Hepatocyte (in vitro differentiated cells): Measurements from ENCODE around the gene CAPN11. TPM values are rescaled to one million over a fixed set of nuclear protein-coding genes. Genes with fewer than 3 reads are reported as not detected.

Source experiments
- DNase-seq: peaks from one replicate; pipeline ENCODE4 v3.0.0-alpha.2; 2016; ENCODE audit warnings: low spot score
- H2AFZ ChIP-seq: fragments of 200-600 bp; sonication (generic); 2 replicates; pipeline ENCODE4 v1.6.0; 2016; ENCODE audit warnings: antibody characterized with exemption, mild to moderate bottlenecking
- H3K27ac ChIP-seq: fragments of 200-600 bp; sonication (generic); 2 replicates; pipeline ENCODE4 v1.5.1; 2016; ENCODE audit warnings: mild to moderate bottlenecking
- H3K27me3 ChIP-seq: fragments of 200-600 bp; sonication (generic); 2 replicates; pipeline ENCODE4 v1.6.1; 2016
- H3K36me3 ChIP-seq: fragments of 200-600 bp; sonication (generic); replicated peaks from 2 replicates; pipeline ENCODE4 v1.5.1; 2016; ENCODE audit warnings: low read depth; ENCODE audit not compliant: insufficient read depth
- H3K4me1 ChIP-seq: fragments of 200-600 bp; sonication (generic); 2 replicates; pipeline ENCODE4 v1.5.1; 2016; ENCODE audit warnings: mild to moderate bottlenecking, moderate library complexity; ENCODE audit not compliant: insufficient read depth
- H3K4me2 ChIP-seq: fragments of 200-600 bp; sonication (generic); 2 replicates; pipeline ENCODE4 v1.6.0; 2016
- H3K4me3 ChIP-seq: fragments of 200-600 bp; sonication (generic); 2 replicates; pipeline ENCODE4 v1.5.1; 2016; ENCODE audit warnings: mild to moderate bottlenecking
- H3K79me2 ChIP-seq: fragments of 200-600 bp; sonication (generic); 2 replicates; pipeline ENCODE4 v1.6.0; 2017; ENCODE audit warnings: mild to moderate bottlenecking
- H3K9me2 ChIP-seq: fragments of 200-600 bp; sonication (generic); replicated peaks from 2 replicates; pipeline ENCODE4 v1.6.0; 2017; ENCODE audit warnings: mild to moderate bottlenecking; ENCODE audit not compliant: insufficient read depth
- H3K9me3 ChIP-seq: fragments of 200-600 bp; sonication (generic); 2 replicates; pipeline ENCODE4 v1.5.1; 2016; ENCODE audit warnings: low read depth, mild to moderate bottlenecking
- H4K20me1 ChIP-seq: fragments of 200-600 bp; sonication (generic); 2 replicates; pipeline ENCODE4 v1.6.0; 2016; ENCODE audit warnings: mild to moderate bottlenecking; ENCODE audit not compliant: insufficient read depth, poor library complexity, severe bottlenecking
- EZH2 ChIP-seq: fragments of 200-600 bp; sonication (generic); IDR thresholded peaks from 2 replicates; pipeline ENCODE4 v1.6.1; 2016; ENCODE audit warnings: antibody characterized with exemption, mild to moderate bottlenecking, borderline replicate concordance
- EZH2phosphoT487 ChIP-seq: fragments of 200-600 bp; sonication (generic); IDR thresholded peaks from one replicate; pipeline ENCODE4 v1.6.1; 2018; ENCODE audit warnings: antibody characterized with exemption, mild to moderate bottlenecking, low read depth, moderate library complexity; ENCODE audit not compliant: unreplicated experiment, severe bottlenecking
- WGBS: methylation state at CpG from one replicate; pipeline ENCODE4 v1.1.6; 2016; ENCODE audit warnings: low lambda C conversion rate; ENCODE audit errors: missing lambda C conversion rate; 5-methylcytosine and 5-hydroxymethylcytosine counted together
- polyA plus RNA-seq: library from polyadenylated mRNA; unstranded; fragments of >200 nt; fragmentation: Nextera tagmentation; extraction: Ambion mirVana; gene quantifications from 2 replicates; pipeline ENCODE4 v1.2.1, GENCODE V29; 2016
- small RNA-seq: library from RNA; depleted of rRNA; stranded (forward); fragments of <200 nt; gene quantifications from one replicate; pipeline ENCODE3, GENCODE V24; 2014
- total RNA-seq: library from RNA; depleted of rRNA; stranded (reverse); fragments of >200 nt; gene quantifications from 2 replicates; pipeline ENCODE4 v1.2.3, GENCODE V29; 2014
- TF ChIP-seq, protein P1 (sequence below): fragments of 200-600 bp; sonication (generic); IDR thresholded peaks from 2 replicates; pipeline ENCODE4 v1.5.1; 2016; ENCODE audit warnings: antibody characterized with exemption, mild to moderate bottlenecking; ENCODE audit not compliant: poor library complexity

Gene CAPN11
- total and polyA plus RNA-seq, 2 experiments from 2014 or later, result 0.13 to 0.23 TPM

DNA sequence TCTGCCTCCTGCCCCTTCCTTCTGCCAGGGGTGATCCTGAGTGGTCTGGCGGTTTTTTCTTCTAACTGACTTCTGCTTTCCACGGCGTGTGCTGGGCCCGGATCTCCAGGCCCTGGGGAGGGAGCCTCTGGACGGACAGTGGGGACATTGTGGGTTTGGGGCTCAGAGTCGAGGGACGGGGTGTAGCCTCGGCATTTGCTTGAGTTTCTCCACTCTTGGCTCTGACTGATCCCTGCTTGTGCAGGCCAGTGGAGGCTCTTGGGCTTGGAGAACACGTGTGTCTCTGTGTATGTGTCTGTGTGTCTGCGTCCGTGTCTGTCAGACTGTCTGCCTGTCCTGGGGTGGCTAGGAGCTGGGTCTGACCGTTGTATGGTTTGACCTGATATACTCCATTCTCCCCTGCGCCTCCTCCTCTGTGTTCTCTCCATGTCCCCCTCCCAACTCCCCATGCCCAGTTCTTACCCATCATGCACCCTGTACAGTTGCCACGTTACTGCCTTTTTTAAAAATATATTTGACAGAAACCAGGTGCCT is 75.0 kb downstream of the CAPN11 start:
- Histone ChIP-seq H3K36me3 (no peaks in the 10 kb centered on the region), H3K4me2 (no peak overlapping the region), H3K4me1 (peaks cover 24% of the 10 kb centered on the region), H3K9me3 (no peaks in the 10 kb centered on the region), H3K27ac (peak overlapping the region; percentile 76), H2AFZ (no peak overlapping the region), H4K20me1 (no peaks in the 10 kb centered on the region), H3K27me3 (no peaks in the 10 kb centered on the region), H3K4me3 (no peak overlapping the region), H3K79me2 (no peaks in the 10 kb centered on the region), H3K9me2 (no peaks in the 10 kb centered on the region)
- TF ChIP-seq EZH2 (no peak), EZH2phosphoT487 (no peak)
- TF ChIP-seq, protein P1, sequence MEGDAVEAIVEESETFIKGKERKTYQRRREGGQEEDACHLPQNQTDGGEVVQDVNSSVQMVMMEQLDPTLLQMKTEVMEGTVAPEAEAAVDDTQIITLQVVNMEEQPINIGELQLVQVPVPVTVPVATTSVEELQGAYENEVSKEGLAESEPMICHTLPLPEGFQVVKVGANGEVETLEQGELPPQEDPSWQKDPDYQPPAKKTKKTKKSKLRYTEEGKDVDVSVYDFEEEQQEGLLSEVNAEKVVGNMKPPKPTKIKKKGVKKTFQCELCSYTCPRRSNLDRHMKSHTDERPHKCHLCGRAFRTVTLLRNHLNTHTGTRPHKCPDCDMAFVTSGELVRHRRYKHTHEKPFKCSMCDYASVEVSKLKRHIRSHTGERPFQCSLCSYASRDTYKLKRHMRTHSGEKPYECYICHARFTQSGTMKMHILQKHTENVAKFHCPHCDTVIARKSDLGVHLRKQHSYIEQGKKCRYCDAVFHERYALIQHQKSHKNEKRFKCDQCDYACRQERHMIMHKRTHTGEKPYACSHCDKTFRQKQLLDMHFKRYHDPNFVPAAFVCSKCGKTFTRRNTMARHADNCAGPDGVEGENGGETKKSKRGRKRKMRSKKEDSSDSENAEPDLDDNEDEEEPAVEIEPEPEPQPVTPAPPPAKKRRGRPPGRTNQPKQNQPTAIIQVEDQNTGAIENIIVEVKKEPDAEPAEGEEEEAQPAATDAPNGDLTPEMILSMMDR, result no peak
- 91% methylated on average over 14 of the region's 14 CpGs for WGBS
- no peak for DNase-seq

Small RNA genes lying within 50 kb of the gene (small RNA-seq; reads per million reads assigned to genes)
- gene RN7SL811P, result not detected

Other genes with a start within 250 kb of the CAPN11 start
- gene MRPL14, start 31.4 kb upstream of the CAPN11 start, total RNA-seq, result 58.3 and 64.3 TPM in 2 replicates
- 106 and 124 TPM in 2 replicates for gene MRPL14, start 31.4 kb upstream of the CAPN11 start, polyA plus RNA-seq
- gene TMEM63B, start 31.3 kb upstream of the CAPN11 start, total RNA-seq, result 31.8 and 43.5 TPM in 2 replicates
- gene TMEM63B, start 31.3 kb upstream of the CAPN11 start, polyA plus RNA-seq, result 28.7 and 31.4 TPM in 2 replicates
- gene MYMX, start 58.1 kb downstream of the CAPN11 start, total RNA-seq, result not detected in 2 replicates
- 2.0 TPM in 1 of 2 replicates, not detected in the other for gene MYMX, start 58.1 kb downstream of the CAPN11 start, polyA plus RNA-seq
- gene SLC29A1, start 64.8 kb downstream of the CAPN11 start, total RNA-seq, result 23.3 and 32.4 TPM in 2 replicates
- gene SLC29A1, start 64.8 kb downstream of the CAPN11 start, polyA plus RNA-seq, result 28.5 and 30.8 TPM in 2 replicates
- 884 and 891 TPM in 2 replicates for gene HSP90AB1, start 88.3 kb downstream of the CAPN11 start, total RNA-seq
- gene HSP90AB1, start 88.3 kb downstream of the CAPN11 start, polyA plus RNA-seq, result 422 and 440 TPM in 2 replicates
- gene SLC35B2, start 98.7 kb downstream of the CAPN11 start, total RNA-seq, result 73.0 and 74.1 TPM in 2 replicates
- gene SLC35B2, start 98.7 kb downstream of the CAPN11 start, polyA plus RNA-seq, result 92.9 and 104 TPM in 2 replicates
- gene NFKBIE, start 106.7 kb downstream of the CAPN11 start, total RNA-seq, result 13.2 and 16.7 TPM in 2 replicates
- gene NFKBIE, start 106.7 kb downstream of the CAPN11 start, polyA plus RNA-seq, result 9.6 and 14.0 TPM in 2 replicates
- gene TMEM151B, start 111.6 kb downstream of the CAPN11 start, total RNA-seq, result 0.30 and 0.44 TPM in 2 replicates
- 0.30 and 1.0 TPM in 2 replicates for gene TMEM151B, start 111.6 kb downstream of the CAPN11 start, polyA plus RNA-seq
- 8.8 and 12.6 TPM in 2 replicates for gene AARS2, start 154.5 kb downstream of the CAPN11 start, total RNA-seq
- gene AARS2, start 154.5 kb downstream of the CAPN11 start, polyA plus RNA-seq, result 11.9 and 17.6 TPM in 2 replicates
- not detected in 2 replicates for gene SPATS1, start 183.8 kb downstream of the CAPN11 start, total RNA-seq
- not detected in 2 replicates for gene SPATS1, start 183.8 kb downstream of the CAPN11 start, polyA plus RNA-seq
- gene CDC5L, start 228.9 kb downstream of the CAPN11 start, total RNA-seq, result 22.8 and 23.1 TPM in 2 replicates
- gene CDC5L, start 228.9 kb downstream of the CAPN11 start, polyA plus RNA-seq, result 10.0 and 12.5 TPM in 2 replicates